PC-3 (cell line): ENCODE measurements around the gene CRTAC1. TPM values are rescaled to one million over a fixed set of nuclear protein-coding genes. Genes with fewer than 3 reads are reported as not detected.

Experiments
- ATAC-seq: fragments of 200-7000 bp; cut with Tn5 transposase; 2 replicates; pipeline ENCODE4 v1.9.1; 2020; ENCODE audit warnings: mild to moderate bottlenecking, moderate library complexity
- BruUV-seq: library from RNA; stranded (reverse); fragments of 400-500 nt; replicated peaks from 2 replicates; lab custom pipeline; 2021; lab: Mats Ljungman, UMichigan
- CTCF ChIA-PET: fragments of 300-600 bp; sonication (Branson Sonifier 250); formaldehyde crosslinking; loops from one replicate; lab custom pipeline; 2022; ENCODE audit warnings: antibody characterized with exemption; lab: Charles Lee
- POLR2A ChIA-PET: fragments of 300-600 bp; sonication (Branson Sonifier 250); formaldehyde crosslinking; loops from one replicate; lab custom pipeline; 2022; ENCODE audit warnings: antibody characterized with exemption; ENCODE audit not compliant: unreplicated experiment; lab: Charles Lee
- DNase-seq: peaks from one replicate; pipeline ENCODE4 v3.0.0-alpha.2; 2015
- H2AFZ ChIP-seq: fragments of 300-600 bp; sonication (generic); 2 replicates; pipeline ENCODE4 v1.6.0; 2016; ENCODE audit warnings: antibody characterized with exemption, low read length
- H3F3A ChIP-seq: fragments of 300-600 bp; sonication (generic); one replicate; pipeline ENCODE4 v1.6.0; 2017; ENCODE audit warnings: antibody characterized with exemption, low read length, control low read depth, mild to moderate bottlenecking; ENCODE audit not compliant: unreplicated experiment
- H3K27ac ChIP-seq: fragments of 300-600 bp; sonication (generic); 2 replicates; pipeline ENCODE4 v1.5.1; 2016; ENCODE audit warnings: mild to moderate bottlenecking, low read length
- H3K27me3 ChIP-seq: fragments of 300-600 bp; sonication (generic); 2 replicates; pipeline ENCODE4 v1.6.1; 2016; ENCODE audit warnings: low read length, mixed read lengths
- H3K36me3 ChIP-seq: fragments of 300-600 bp; sonication (generic); 2 replicates; pipeline ENCODE4 v1.6.1; 2016; ENCODE audit warnings: low read depth, mixed run types, low read length, mixed read lengths
- H3K4me1 ChIP-seq: fragments of 300-600 bp; sonication (generic); 2 replicates; pipeline ENCODE4 v1.5.1; 2016; ENCODE audit warnings: low read length; ENCODE audit not compliant: insufficient read depth
- H3K4me2 ChIP-seq: fragments of 300-600 bp; sonication (generic); 2 replicates; pipeline ENCODE4 v1.6.0; 2016; ENCODE audit warnings: low read length
- H3K4me3 ChIP-seq: fragments of 300-600 bp; sonication (generic); 2 replicates; pipeline ENCODE4 v1.5.1; 2016; ENCODE audit warnings: mild to moderate bottlenecking, low read length, mixed read lengths
- H3K79me2 ChIP-seq: fragments of 300-600 bp; sonication (generic); 2 replicates; pipeline ENCODE4 v1.6.1; 2017; ENCODE audit warnings: low read length, mixed read lengths
- H3K9ac ChIP-seq: fragments of 300-600 bp; sonication (generic); 2 replicates; pipeline ENCODE4 v1.6.0; 2016; ENCODE audit warnings: mild to moderate bottlenecking, low read length
- H3K9me2 ChIP-seq: fragments of 300-600 bp; sonication (generic); replicated peaks from 2 replicates; pipeline ENCODE4 v1.6.1; 2016; ENCODE audit warnings: mixed run types, low read length, mixed read lengths
- H3K9me3 ChIP-seq: fragments of 300-600 bp; sonication (generic); 2 replicates; pipeline ENCODE4 v1.6.1; 2016; ENCODE audit warnings: low read length, mixed read lengths
- H4K20me1 ChIP-seq: fragments of 300-600 bp; sonication (generic); 2 replicates; pipeline ENCODE4 v1.6.1; 2016; ENCODE audit warnings: low read length, mixed read lengths
- CTCF ChIP-seq: fragments of 300-600 bp; sonication (generic); conservative IDR thresholded peaks from 2 replicates; pipeline ENCODE4 v1.5.1; 2017; ENCODE audit warnings: antibody characterized with exemption, low read depth, mild to moderate bottlenecking, low read length
- EZH2 ChIP-seq: fragments of 300-600 bp; sonication (generic); IDR thresholded peaks from one replicate; pipeline ENCODE4 v1.6.1; 2017; ENCODE audit warnings: antibody characterized with exemption, mild to moderate bottlenecking, low read length; ENCODE audit not compliant: unreplicated experiment
- EZH2phosphoT487 ChIP-seq: fragments of 300-600 bp; sonication (generic); IDR thresholded peaks from 2 replicates; pipeline ENCODE4 v1.6.1; 2018; ENCODE audit warnings: mild to moderate bottlenecking, antibody characterized with exemption, low read length, borderline replicate concordance
- intact Hi-C: fragments of 100-400 bp; cut with micrococcal nuclease; formaldehyde crosslinking; loops from 2 replicates; pipeline ENCODE4 v1.9.0; 2023
- total RNA-seq: library from RNA; depleted of rRNA; stranded (reverse); fragments of >200 nt; gene quantifications from 2 replicates; pipeline ENCODE4 v1.2.3, GENCODE V29; 2014

The CRTAC1 gene
- total RNA-seq, 1 experiment from 2014 or later, result not detected

GRCh38 chr10:98019784-98020183 lies 10.6 kb downstream of the CRTAC1 start:
- ATAC-seq (no peak), DNase-seq (no peak)
- no peaks in the 10 kb centered on the region for H4K20me1 ChIP-seq
- H3K4me3 ChIP-seq, result no peak overlapping the region
- no peak for TF ChIP-seq EZH2
- no peak for TF ChIP-seq CTCF
- TF ChIP-seq EZH2phosphoT487, result no peak
- no peak overlapping the region for H3K4me2 ChIP-seq
- CTCF ChIA-PET, result no interaction called here
- H3K27me3 ChIP-seq, result peaks cover 59% of the 10 kb centered on the region
- H3K36me3 ChIP-seq, result no peaks in the 10 kb centered on the region
- no peak overlapping the region for H2AFZ ChIP-seq
- no peaks in the 10 kb centered on the region for H3K79me2 ChIP-seq
- no peak overlapping the region for H3K9ac ChIP-seq
- no peaks in the 10 kb centered on the region for H3F3A ChIP-seq
- H3K9me3 ChIP-seq, result no peaks in the 10 kb centered on the region
- H3K27ac ChIP-seq, result no peak overlapping the region
- POLR2A ChIA-PET, result no interaction called here
- BruUV-seq, result no TSS peak
- H3K4me1 ChIP-seq, result no peaks in the 10 kb centered on the region
- intact Hi-C loops, result no loop called here
- no peaks in the 10 kb centered on the region for H3K9me2 ChIP-seq

- no peak overlapping the region for H2AFZ ChIP-seq
- no peaks in the 10 kb centered on the region for H3K4me1 ChIP-seq
- peaks cover 46% of the 10 kb centered on the region for H3K27me3 ChIP-seq
- TF ChIP-seq CTCF (no peak), EZH2 (no peak), EZH2phosphoT487 (no peak)
- no peaks in the 10 kb centered on the region for H3K9me2 ChIP-seq
- no peaks in the 10 kb centered on the region for H3K9me3 ChIP-seq
- no peak overlapping the region for H3K4me3 ChIP-seq
- H3K79me2 ChIP-seq, result no peaks in the 10 kb centered on the region
- H4K20me1 ChIP-seq, result no peaks in the 10 kb centered on the region
- no peak overlapping the region for H3K9ac ChIP-seq
- H3K36me3 ChIP-seq, result no peaks in the 10 kb centered on the region
- DNase-seq, result no peak
- H3K4me2 ChIP-seq, result no peak overlapping the region
- no peaks in the 10 kb centered on the region for H3F3A ChIP-seq
- no peak overlapping the region for H3K27ac ChIP-seq
- ChIA-PET CTCF (no interaction called here), POLR2A (no interaction called here)
- intact Hi-C loops, result no loop called here
- ATAC-seq, result no peak
- no TSS peak for BruUV-seq
Observed at GRCh38 chr10:98016772-98017475, 13.5 kb downstream of the CRTAC1 start.

DNA sequence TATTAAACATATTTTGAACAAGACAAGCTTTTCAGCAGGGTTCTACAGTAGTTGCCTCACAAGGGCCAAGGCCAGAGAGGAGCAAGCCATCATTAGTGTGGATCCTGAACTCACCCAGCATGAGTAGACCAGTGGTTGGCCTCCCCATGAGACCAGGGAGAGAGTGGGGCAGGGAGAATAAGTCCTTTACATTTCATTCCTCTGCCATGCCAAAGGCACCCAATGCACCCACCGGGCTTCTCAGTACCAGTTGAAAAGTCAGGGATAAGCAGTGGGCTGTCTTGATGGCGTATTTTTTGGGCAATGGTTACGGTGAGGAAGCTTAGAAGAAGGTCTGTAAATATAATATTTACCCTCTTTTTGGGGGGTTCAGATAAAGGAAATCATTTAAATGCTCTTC lies 16.6 kb downstream of the CRTAC1 start:
- intact Hi-C loops, result no loop called here
- peaks cover 41% of the 10 kb centered on the region for H3K27me3 ChIP-seq
- no peak for TF ChIP-seq EZH2phosphoT487
- TF ChIP-seq CTCF, result no peak
- TF ChIP-seq EZH2, result no peak
- no peaks in the 10 kb centered on the region for H4K20me1 ChIP-seq
- DNase-seq (no peak), ATAC-seq (no peak)
- H3K4me2 ChIP-seq, result no peak overlapping the region
- ChIA-PET CTCF (interaction anchor here (0.6 kb wide), 1 partner anchor 398 kb away, joined by 3 read pairs; no protein-coding TSS in a partner anchor), POLR2A (no interaction called here)
- H2AFZ ChIP-seq, result no peak overlapping the region
- H3K4me1 ChIP-seq, result no peaks in the 10 kb centered on the region
- no peaks in the 10 kb centered on the region for H3K79me2 ChIP-seq
- no peaks in the 10 kb centered on the region for H3K36me3 ChIP-seq
- no peaks in the 10 kb centered on the region for H3F3A ChIP-seq
- H3K9me2 ChIP-seq, result no peaks in the 10 kb centered on the region
- no peak overlapping the region for H3K27ac ChIP-seq
- no TSS peak for BruUV-seq
- no peak overlapping the region for H3K4me3 ChIP-seq
- H3K9ac ChIP-seq, result no peak overlapping the region
- no peaks in the 10 kb centered on the region for H3K9me3 ChIP-seq
